ENCODE results near the gene CACNA1B.

DNA sequence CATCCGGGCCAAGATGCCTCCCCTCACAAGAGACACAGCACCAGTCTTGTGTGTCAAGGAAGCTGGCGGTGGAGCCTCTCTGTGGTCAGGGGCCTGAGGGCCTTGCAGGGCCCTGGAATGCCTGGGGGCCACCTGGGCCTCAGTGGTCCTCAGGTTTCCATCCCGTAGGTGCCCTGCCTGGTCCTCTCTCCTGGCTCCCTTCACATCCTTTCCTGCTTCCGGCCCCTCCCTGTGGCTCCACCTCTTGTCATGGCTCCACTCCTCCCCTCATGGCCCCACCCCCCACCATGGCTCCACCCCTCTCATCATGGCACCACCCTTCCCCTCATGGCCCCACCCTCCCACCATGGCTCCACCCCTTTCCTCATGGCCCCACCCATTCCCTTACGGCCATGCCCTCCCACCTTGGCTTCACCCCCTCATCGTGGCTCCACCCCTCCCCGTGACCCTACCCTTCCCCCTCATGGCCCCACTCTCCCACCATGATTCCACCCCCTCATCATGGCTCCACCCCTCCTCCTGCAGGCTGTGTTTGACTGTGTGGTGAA is 175.8 kb downstream of the CACNA1B start:
- no peak for TF ChIP-seq CEBPB (IDR thresholded peaks at IDR 0.05)
- TF ChIP-seq, protein P1, sequence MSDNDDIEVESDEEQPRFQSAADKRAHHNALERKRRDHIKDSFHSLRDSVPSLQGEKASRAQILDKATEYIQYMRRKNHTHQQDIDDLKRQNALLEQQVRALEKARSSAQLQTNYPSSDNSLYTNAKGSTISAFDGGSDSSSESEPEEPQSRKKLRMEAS (IDR thresholded peaks at IDR 0.05) = no peak
- TF ChIP-seq RAD21 (IDR thresholded peaks at IDR 0.05; ENCODE audit: low read depth) = no peak
- TF ChIP-seq TCF12 (IDR thresholded peaks at IDR 0.05; ENCODE audit: low read depth) = no peak
- no peak for TF ChIP-seq EP300 (IDR thresholded peaks at IDR 0.05; ENCODE audit: borderline replicate concordance)
- TF ChIP-seq TEAD4 (IDR thresholded peaks at IDR 0.05) = no peak

Data from Ishikawa (cell line).